Sigmoid colon (tissue), 4 donors: Measurements from ENCODE around the gene ITPR1.

Experiments used
- EP300 ChIP-seq, 4 donors: sonication (generic); formaldehyde crosslinking; IDR thresholded peaks; one replicate each; pipeline ENCODE4 v1.6.1; 2017; ENCODE audit warnings: antibody characterized with exemption in 4 of 4
- POLR2A ChIP-seq, 2 donors: fragments of 450-650 bp; IDR thresholded peaks; one replicate each; pipeline ENCODE4 v1.6.1; 2016; ENCODE audit warnings: antibody characterized with exemption in 2 of 2, mild to moderate bottlenecking in 2 of 2, moderate library complexity in 2 of 2
- POLR2AphosphoS5 ChIP-seq, 4 donors: sonication (generic); formaldehyde crosslinking; IDR thresholded peaks; one replicate each; pipeline ENCODE4 v1.6.1; 2017; ENCODE audit warnings: antibody characterized with exemption in 4 of 4
- TF ChIP-seq, protein P1 (sequence below), 4 experiments: fragments of 450-650 bp in 3 of 4; fragments of 200-600 bp in 1 of 4; IDR thresholded peaks; one replicate each; pipeline ENCODE4 v1.5.1; 2016 to 2019; ENCODE audit warnings: antibody characterized with exemption in 4 of 4, mild to moderate bottlenecking in 3 of 4, moderate library complexity in 2 of 4

DNA sequence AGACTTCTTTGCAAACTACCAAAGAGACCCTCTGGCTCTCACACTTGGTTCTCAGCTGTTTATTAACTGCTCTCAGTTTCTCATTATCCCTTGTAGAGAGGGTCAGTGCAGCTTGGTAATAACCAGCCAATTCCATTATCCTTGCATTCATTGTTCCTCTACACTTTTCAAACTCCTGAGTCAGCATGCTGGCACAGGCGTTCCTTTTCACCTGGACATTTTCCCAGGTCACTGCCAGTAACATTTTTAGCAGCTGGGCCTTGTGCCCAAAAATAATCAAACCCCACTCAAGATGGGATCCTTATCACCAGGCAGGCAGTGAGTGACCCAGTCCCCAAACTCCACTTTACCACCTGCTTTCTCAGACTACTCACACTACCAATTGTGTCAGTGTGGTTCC, 21.2 kb upstream of the ITPR1 start:
- TF ChIP-seq, protein P1, sequence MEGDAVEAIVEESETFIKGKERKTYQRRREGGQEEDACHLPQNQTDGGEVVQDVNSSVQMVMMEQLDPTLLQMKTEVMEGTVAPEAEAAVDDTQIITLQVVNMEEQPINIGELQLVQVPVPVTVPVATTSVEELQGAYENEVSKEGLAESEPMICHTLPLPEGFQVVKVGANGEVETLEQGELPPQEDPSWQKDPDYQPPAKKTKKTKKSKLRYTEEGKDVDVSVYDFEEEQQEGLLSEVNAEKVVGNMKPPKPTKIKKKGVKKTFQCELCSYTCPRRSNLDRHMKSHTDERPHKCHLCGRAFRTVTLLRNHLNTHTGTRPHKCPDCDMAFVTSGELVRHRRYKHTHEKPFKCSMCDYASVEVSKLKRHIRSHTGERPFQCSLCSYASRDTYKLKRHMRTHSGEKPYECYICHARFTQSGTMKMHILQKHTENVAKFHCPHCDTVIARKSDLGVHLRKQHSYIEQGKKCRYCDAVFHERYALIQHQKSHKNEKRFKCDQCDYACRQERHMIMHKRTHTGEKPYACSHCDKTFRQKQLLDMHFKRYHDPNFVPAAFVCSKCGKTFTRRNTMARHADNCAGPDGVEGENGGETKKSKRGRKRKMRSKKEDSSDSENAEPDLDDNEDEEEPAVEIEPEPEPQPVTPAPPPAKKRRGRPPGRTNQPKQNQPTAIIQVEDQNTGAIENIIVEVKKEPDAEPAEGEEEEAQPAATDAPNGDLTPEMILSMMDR (IDR thresholded peaks at IDR 0.05) = no peak
- TF ChIP-seq POLR2AphosphoS5 (IDR thresholded peaks at IDR 0.05) (no peak), POLR2A (IDR thresholded peaks at IDR 0.05) (no peak), EP300 (IDR thresholded peaks at IDR 0.05) (no peak)
